Stimulated activated CD8-positive, alpha-beta memory T cell treated with anti-CD3 and anti-CD28 coated beads, Interleukin-4, amount 100 ng/mL, for 4 hours (primary cell): ENCODE measurements around the gene CLMN.

Source experiments
- DNase-seq, 2 donors: peaks; one replicate each; pipeline ENCODE4 v3.0.0-alpha.2; 2020; ENCODE audit warnings: low read depth in 2 of 2, low spot score in 1 of 2

Gene CLMN

DNA sequence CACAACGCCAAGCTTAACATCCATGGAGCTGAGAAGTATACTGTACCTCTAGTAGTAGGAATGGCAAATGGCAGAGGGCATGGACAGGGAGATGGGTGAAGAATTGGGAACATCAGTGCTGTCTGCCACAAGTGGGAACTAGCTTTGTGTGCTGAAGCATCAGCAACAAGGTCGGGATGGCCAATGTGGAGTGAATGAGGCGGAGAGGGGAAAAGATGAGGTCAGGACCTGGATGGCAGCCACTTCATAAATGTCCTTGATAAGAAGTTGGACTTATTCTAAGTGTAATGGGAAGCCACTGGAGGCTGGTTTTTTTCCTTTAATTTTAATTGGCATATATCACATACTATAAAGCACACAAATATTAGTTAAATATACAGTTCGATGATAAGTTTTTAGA, 21.9 kb upstream of the CLMN start:
- DNase-seq, result no peak

- no peak for DNase-seq
These were observed 21.4 kb upstream of the CLMN start for GRCh38 chr14:95341115-95341514.

GRCh38 chr14:95340201-95340697, 20.5 kb upstream of the CLMN start:
- DNase-seq, result no peak

GRCh38 chr14:95339301-95339865, 19.7 kb upstream of the CLMN start:
- DNase-seq, result no peak

- DNase-seq, result no peak
These were observed 18.7 kb upstream of the CLMN start for GRCh38 chr14:95338436-95338835.

GRCh38 chr14:95337041-95337595, 17.4 kb upstream of the CLMN start:
- no peak for DNase-seq

DNA sequence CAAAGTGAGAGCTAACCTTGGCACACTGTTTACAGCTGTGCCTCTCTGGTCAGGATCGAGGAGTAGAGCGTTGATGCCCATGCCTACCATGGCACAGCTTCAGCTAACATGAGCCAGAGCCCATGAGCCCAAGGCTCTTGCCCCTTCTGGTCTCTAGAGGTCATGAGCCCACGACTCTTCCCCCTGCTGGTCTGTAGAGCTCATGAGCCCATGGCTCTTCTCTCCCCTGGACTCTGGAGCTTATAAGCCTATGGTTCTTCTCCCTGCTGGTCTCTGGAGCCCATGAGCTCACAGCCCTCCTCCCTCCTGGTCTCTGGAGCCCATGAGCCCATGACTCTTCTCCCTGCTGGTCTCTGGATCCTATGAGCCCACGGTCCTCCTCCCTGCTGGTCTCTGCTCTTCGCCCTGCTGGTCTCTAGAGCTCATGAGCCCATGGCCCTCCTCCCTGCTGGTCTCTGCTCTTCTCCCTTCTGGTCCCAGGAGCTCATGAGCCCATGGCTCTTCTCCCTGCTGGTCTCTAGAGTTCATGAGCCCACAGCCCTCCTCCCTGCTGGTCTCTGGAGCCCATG, 16.6 kb upstream of the CLMN start:
- DNase-seq, result no peak

GRCh38 chr14:95335071-95335470, 15.4 kb upstream of the CLMN start:
- no peak for DNase-seq

DNA sequence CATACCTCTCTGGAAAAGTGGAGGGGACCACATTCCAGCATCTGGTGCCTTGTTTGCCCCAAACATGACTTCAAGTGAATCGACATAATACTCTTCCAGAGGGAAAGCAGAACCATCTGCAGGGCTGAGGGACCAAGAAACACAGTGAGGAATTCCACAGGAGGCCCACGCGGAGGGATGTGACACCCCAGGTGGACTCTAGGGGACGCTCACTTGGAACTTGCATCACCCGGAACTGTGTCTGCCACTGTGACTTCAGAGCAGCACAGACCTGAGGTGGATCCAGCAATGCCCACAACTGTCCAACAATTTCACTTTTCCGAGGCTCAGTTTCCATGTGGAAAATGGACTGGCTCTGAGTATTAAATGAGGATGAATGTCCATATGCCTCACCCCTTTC, 14.3 kb upstream of the CLMN start:
- no peak for DNase-seq

DNA sequence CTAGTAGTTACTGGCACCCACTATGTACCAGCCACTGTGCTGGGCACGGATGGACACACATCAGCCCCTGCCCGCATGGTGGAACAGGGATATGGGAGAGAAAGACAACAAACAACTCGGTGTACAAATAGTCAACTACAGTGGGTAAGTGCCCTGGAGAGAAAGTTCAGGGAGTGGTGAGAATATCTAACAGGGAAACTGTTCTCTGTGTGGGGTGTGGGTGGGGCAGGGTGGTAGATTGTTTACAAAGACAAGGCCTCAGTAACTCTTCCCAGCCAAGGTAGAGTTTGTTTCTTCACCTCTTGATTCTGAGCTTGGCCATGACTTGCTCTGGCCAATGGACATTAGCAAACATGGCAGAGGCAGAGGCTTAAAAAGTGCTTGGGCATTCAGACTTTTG, 12.9 kb upstream of the CLMN start:
- no peak for DNase-seq

DNA sequence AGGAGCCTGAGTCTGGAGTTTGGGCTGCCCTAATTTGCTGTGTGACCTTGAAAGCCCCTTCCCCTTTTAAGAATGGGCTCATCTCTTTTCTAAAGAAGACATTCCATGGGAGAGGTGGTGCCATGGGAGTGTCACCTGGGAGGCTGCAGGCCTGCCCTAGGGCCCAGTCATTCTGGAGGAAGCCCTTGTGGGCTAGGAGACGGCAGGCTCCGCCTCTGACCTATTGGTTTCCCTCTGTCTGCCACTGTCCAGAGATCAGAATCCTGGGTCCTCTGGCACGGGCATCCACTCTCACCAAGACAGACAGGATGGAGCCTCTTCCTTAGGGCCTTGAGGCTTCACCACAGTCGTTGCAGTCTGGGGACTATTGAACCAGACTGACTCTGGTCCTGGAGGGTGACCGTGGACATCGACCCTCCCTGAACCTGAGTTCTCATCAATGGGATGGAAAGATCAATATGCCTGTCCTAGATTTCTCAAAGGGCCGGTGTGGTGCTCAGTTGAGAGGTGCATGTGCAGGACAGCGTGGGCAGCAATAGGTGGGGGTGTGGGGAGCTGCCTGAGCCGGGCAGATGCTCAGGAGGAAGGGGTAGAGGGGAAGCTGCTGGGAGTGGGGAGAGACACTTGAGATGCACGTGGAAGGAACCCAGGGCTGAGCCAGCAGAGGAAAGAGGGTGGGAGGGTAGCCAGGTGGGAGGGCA, 12.2 kb upstream of the CLMN start:
- no peak for DNase-seq

DNA sequence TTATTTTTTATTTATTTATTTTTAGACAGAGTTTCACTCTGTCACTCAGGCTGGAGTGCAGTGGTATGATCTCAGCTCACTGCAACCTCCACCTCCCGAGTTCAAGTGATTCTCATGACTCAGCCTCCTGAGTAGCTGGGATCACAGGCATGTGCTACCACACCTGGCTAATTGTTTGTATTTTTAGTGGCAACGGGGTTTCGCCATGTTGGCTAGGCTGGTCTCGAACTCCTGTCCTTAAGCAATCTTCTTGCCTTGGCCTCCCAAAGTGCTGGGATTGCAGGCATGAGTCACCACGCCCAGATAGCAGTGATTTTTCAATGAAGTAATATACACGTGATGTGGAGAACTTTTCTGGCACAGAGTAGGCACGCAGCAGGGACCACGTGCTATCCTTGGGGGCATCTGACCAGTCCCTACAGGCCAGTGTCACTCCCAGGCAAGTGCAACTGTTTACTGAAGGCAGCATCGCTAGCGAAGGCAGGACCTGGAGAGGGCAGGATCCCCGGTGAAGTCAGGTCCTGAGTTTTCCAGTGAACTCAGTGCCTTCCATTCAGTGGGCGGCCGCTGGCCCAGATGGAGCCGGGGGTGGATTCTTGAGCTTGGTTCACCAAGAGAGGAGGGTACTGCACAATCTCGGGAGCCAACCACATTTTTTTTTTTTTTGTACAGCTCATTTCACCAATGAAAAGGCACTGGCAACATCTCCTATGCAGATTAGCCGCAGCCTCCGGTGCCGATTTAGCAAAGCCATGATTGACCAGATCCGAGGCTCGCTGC, 11.1 kb upstream of the CLMN start:
- DNase-seq, result no peak

- DNase-seq, result no peak
These were observed 10.2 kb upstream of the CLMN start for GRCh38 chr14:95329941-95330340.

GRCh38 chr14:95328729-95329503, 9.2 kb upstream of the CLMN start:
- DNase-seq, result no peak

GRCh38 chr14:95327558-95328374, 8.1 kb upstream of the CLMN start:
- DNase-seq, result no peak

DNA sequence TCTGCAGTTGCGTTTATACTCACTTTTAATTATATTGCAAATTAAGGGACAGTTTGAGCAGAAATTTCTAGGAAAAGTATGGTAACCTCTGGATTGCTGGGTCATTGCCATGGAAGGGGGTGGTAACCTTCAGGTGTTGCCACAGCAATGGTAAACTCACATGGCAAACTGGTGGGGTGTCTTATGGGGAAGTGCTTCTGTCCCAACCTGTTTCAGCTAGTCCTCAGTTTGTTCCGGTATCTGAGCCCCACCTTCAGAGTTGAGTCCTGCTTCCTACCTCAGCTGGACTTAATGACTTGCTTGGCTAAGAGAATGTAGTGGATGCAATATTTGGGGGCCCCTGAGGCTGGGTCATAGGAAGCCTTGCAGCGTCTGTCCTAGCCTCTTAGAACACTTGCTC, 7.3 kb upstream of the CLMN start:
- DNase-seq, result no peak

GRCh38 chr14:95323917-95324316, 4.2 kb upstream of the CLMN start:
- DNase-seq, result no peak

DNA sequence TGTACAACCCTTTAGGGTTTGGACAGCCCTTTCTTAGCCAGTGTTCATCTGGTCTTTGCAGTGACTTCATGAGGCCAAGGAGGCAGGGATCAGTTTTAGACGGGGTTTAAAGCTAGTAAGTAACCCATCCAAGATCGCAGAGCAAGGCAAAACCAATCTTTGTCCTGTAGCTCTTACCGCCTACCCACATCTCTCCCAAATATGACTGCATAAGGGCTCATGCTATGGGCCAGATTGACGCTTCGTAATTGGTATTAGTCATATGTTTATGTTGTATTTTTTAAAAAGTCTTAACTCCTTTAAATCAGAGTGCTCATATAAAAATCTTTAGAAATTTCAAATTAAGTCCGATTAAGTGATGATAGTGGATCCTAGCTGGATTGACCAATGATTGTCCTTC, 3.7 kb upstream of the CLMN start:
- no peak for DNase-seq

GRCh38 chr14:95322651-95323050, 2.9 kb upstream of the CLMN start:
- no peak for DNase-seq
